UCSD-AML1 (cell line): ENCODE measurements around the gene ATP8B1.
"Not testable (repeated sequence)": the region's sequence is repeated elsewhere in the genome, so short reads cannot be mapped to it uniquely, and the experiment has no call there.

Source experiments
- DNase-seq: peaks from one replicate; lab custom pipeline; 2025; ENCODE audit not compliant: unreplicated experiment; lab: John Stamatoyannopoulos, UW

Gene ATP8B1

DNA sequence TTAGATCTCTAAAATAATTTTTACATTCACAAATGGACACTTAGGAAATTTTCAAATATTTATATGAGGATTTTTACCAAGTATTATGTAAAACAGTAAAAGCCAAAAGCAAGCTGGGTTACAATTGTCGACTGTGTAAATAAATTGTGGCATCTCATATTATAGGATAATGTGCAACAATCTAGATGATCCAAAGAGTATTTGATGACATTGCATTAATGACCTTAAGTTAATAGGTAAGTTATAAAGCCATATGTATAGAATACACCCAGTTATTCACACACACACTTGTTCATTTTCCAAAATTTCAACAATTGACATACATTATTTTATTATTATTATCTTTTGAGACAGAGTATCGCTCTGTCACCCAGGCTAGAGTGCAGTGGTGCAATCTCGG lies 69.3 kb downstream of the ATP8B1 start:
- no peak for DNase-seq

DNA sequence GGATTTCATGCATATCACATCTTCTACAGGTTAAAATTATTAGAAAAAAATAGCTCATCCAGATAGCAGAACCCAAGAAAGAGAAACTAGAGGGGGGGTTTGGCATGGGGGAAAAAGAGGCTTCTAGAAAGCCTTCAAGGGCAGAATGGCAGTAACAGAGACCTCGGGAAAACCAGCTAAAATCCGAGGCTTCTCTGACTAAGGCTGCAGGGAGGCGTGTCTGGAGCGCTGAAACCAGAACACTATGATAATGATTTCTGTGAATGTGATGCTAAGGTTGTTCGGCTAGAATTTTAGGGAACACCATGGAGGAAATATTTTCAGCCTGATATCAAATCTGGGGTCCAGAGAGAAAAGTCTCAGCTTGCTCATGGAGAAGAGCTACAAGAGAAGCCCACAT lies 73.0 kb downstream of the ATP8B1 start:
- DNase-seq, result no peak

DNA sequence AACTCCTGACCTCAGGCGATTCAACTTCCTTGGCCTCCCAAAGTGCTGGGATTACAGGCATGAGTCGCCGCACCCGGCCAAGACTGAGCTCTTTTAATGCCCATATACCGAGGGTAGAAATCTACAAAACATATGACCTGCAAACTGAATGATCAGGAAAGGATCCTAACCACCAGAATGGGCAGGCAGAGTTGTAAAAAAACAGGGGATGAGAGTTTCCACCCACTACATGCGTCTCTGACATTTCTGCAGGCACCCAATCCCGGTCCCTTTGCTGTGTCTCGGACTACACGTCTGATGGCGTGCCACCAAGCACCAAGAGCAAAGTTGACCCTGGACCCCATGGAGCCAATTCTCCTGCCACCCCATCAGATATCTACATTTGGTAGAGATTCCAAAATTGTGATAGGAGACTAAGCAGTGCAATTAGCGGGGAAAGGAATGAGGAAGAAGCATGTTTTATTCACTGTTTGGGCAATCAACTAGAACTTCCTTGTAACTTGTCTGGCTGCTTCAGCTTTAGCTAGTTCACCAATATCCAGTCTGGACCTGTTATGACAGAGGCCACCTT lies 74.1 kb downstream of the ATP8B1 start:
- no peak for DNase-seq

DNA sequence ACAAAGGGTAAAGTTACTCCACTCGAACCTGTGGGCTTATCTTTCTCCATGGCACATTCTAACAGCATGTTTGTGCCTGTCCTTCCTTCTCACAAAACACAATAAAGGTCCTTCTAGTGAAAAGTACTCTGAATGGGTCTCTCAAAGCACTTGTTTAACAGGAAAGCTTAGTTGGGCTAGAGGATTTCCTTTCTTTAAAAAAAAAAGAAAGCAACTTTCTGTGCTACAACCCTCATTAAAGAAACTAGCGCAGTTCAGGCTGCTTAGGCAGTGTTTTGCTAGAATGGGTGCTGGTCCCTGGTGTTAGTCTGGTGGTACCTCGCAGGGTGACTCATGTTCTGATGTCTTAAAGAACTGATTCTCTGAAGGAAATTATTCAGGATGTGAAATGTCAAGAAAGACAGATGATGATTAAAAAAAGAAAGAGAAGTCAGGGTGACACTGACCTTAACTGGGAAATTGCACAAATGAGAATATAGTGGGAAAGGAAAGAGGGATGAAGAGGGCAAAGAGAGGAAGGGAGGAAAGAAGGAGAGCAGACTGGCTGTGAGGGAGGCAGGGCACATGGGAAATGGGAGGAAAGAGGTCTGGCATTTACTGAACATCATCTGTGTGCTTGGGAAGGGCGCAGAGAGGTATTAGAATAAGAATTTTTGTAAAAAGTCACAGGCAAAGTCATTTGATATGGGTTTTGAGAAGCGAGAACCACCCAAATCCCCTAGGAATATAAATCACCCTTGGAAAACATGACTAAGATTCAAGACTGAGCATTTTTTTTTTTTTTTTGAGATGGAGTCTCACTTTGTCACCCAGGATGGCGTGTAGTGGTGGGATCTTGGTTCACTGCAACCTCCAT lies 74.9 kb downstream of the ATP8B1 start:
- DNase-seq, result no peak

DNA sequence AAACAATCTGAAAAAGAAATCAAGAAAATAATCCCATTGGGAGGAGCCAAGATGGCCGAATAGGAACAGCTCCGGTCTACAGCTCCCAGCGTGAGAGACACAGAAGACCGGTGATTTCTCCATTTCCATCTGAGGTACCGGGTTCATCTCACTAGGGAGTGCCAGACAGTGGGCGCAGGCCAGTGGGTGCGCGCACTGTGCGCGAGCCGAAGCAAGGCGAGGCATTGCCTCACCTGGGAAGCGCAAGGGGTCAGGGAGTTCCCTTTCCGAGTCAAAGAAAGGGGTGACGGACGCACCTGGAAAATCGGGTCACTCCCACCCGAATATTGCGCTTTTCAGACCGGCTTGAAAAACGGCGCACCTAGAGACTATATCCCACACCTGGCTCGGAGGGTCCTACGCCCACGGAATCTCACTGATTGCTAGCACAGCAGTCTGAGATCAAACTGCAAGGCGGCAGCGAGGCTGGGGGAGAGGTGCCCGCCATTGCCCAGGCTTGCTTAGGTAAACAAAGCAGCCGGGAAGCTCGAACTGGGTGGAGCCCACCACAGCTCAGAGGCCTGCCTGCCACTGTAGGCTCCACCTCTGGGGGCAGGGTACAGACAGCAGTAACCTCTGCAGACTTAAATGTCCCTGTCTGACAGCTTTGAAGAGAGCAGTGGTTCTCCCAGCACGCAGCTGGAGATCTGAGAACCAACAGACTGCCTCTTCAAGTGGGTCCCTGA lies 83.7 kb downstream of the ATP8B1 start:
- not testable (repeated sequence) for DNase-seq

DNA sequence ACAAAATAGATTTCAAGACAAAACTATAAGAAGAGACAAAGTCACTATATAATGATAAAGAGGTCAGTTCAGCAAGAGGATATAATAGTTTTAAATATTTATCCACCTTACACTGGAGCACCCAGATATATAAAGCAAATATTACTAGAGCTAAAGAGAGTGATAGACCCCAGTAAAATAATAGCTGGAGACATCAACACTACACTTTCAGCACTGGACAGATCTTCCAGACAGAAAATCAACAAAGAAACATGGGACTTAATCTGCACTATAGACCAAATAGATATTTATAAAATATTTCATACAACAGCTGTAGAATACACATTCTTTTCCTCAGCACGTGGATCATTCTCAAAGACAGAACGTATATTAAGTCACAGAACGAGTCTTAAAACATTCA lies 86.6 kb downstream of the ATP8B1 start:
- DNase-seq, result no peak

DNA sequence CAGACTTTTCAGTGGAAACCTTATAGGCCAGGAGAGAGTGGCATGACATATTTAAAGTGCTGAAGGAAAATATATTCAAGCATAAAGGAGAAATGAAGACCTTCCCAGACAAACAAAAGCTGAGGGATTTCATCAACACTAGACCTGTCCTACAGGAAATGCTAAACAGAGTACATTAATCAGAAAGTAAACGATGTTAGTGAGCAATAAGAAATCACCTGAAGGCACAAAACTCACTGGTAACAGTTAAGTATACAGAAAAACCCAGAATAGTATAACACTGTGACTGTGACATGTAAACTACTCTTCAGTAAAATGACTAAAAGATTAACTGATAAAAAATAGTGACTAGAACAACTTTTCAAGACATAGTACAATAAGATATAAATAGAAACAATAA lies 87.4 kb downstream of the ATP8B1 start:
- no peak for DNase-seq

DNA sequence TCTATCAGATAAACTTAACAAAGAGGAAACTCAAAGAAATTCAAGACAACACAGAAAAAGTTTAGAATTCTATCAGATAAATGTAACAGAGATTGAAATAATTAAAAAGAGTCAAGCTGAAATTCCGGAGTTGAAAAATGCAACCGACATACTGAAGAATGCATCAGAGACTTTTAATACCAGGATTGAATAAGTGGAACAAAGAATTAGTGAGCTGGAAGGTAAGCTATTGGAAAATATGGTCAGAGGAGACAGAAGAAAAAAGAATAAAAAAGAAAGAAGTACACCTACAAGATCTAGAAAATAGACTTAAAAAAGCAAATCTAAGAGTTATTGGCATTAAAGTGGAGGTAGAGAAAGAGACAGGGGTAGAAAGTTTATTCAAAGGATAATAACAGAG lies 88.0 kb downstream of the ATP8B1 start:
- no peak for DNase-seq

DNA sequence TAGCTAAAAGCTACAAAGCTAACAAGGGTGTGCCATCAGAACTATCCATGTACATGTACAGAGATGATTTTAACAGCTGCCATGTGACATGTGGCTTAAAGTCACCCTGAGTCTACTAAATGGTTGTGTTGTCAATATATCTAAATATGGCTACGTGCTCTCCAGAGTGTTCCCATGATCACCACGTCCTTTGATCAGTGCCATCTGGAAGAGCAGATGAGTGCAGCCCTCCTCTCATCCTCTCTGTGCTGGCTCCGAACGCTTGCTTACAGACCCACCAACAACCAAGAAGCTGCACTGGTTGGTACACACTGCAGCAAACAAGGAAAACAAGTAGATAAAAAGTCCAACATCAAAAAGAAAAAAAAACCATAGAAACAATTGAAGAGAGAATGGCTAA lies 92.9 kb downstream of the ATP8B1 start:
- DNase-seq, result no peak

DNA sequence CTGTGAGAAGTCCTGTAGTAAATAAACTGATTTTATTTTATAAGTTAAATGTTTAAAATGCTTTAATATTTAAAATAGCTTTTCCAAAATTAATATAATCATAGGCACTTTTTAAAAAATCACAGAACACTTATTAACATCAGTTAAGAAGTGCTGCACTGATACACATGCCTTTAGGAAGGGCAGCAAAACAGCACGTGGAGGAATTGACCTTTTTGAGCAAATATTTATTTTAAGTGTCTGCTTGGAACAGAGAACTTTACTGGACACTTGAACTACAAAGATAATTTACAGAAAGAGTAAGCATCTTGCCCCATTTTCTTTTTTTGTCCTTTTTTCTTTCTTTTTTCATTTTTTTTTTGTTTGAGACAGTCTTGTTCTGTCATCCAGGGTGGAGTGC lies 93.8 kb downstream of the ATP8B1 start:
- no peak for DNase-seq

DNA sequence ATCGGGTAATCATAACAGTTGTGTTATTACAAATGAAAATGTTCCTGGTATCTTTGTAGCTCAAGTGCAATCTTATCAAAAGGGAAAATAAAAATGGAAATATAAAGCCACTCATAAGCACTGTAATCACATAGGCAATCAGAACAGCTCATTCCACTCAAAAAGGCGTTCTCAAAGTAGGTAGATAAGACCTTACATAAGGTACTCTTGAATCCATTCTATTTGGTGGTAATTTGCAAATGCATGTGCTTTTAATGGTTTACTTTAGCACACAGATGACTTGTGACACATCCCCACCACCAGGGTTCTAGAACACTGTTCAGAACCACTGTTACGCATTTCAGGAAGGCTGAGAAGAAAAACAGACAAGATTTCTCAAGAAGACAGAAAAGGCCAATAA lies 94.8 kb downstream of the ATP8B1 start:
- DNase-seq, result no peak

DNA sequence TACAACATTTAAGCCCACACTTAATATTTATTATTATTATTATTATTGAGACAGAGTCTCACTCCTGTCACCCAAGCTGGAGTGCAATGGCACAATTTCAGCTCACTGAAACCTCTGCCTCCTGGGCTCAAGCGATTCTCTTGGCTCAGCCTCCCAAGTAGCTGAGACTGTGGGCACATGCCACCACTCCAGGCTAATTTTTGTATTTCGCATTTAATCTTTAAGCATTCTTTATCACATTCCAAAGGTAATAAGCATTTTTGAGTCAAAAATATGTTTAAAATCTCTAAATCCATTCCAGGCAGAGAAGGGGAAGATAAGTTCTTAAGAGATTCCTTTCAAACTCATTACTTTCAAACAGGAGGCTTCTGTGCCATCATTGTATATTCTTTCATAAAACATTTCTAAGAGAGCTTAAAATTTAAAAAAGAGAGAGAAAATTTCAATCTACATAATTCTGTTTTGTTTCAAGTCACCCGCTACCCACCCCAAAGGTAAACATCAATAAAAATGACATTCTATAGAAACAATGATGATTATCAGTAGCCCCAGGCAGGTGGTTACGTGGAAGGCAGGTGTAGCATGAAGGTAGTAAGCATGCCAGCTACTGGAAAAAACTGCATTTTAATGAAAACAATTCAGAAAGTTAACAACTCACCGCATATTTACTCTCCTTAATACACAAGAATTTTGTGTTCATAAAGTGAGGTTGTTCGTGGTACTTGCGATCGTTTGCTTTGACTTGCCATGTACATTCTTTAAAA lies 97.1 kb downstream of the ATP8B1 start:
- DNase-seq, result no peak

DNA sequence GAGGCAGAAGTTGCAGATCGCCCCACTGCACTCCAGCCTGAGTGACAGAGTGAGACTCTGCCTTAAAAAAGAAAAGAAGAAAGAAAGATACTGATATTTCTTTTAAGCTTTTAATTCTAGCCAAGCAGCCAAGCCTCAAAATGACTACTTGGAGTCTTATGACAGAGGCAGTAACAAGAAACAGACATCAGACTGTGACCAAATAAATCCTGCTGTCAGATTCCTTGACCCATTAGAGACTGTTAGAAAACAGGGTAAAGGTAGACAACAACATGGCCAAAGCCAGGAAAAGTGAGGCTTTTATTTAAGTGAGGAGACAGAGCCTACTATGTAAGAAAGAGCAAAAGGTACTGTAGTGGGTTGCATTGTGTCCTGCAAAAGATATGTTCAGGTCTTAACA lies 98.1 kb downstream of the ATP8B1 start:
- no peak for DNase-seq

DNA sequence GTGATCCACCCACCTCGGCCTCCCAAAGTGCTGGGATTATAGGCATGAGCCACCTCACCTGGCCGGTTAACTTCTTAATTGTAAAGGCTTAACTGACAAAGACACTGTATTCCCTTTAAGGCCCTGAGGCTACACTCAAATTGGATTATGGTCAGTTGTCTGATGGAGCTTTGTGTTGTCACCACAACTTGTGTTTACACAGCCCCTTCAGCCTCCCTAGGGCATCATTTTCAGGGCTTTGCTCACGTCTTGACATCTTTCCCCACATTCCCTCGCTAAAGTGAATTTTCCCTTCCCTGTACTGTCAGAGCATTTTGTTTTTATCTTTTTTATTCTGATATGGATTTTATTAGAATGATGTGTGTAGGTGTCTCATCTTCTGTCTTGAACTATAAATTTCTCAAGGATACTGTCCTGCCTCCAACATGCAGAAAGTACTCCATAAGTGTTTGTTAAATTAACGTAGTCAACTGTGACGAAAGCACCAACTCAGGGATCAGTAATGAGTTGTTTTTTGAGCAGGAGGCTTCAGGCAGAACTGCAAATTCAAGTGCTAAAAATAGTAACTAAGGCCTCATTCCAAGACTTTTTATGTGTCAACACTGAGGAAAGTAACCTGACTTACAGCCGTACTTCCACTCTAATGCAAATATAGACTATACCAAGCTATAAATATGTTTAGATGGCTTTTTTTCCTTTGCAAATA lies 104.4 kb downstream of the ATP8B1 start:
- DNase-seq, result no peak

DNA sequence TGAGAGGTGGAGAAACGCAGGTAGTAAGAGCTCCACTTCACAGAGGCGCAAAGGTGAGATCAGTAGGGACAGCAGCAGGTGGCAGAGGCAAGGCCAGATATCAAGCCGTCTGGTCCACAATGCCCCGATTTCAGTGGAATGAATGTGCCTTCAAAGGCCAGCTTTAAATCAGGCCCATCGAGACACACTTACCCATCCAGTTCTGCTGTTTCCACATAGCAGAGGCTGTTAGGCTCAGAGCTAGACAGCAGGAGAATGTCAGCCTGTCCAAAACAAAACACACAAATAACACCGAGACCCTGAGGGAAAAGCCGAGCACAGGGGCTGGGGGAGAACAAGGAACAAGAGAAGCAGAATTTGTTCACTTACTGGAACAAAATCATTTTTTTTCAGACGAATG lies 105.7 kb downstream of the ATP8B1 start:
- no peak for DNase-seq

DNA sequence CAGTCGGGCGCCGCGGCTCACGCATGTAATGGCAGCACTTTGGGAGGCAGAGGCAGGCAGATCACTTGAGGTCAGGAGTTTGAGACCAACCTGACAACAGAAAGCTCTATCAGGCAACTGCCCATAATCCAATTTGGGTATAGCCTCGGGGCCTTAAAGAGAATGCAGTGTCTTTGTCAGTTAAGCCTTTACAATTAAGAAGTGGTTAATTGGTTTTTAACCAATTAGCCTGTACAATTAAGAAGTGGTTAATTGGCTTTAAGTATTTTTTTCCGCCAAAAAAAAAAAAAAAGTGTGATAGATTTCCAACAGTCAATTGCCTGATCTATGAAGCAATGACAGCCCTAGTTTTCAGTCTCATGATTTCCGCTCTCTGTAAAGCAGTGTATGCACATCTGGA lies 106.8 kb downstream of the ATP8B1 start:
- no peak for DNase-seq

DNA sequence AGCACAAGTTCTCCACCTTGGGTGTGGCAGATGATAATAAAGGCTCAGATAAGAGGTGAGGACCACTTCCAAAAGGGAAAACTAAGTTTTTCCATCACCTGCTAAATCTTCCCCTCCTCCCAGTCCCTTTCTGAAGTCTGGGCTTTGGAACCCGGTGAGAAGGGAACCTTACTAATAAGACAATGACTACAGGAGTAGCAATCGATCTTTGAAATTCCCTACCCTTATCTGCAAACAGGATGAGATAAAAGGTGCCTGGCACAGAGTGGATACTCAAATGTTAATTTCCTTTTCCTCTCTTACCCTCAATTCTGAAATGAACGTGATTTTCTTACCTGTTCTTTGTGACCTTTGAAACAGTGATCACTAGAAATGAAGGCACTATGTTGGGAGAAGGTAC lies 111.8 kb downstream of the ATP8B1 start:
- DNase-seq, result no peak

DNA sequence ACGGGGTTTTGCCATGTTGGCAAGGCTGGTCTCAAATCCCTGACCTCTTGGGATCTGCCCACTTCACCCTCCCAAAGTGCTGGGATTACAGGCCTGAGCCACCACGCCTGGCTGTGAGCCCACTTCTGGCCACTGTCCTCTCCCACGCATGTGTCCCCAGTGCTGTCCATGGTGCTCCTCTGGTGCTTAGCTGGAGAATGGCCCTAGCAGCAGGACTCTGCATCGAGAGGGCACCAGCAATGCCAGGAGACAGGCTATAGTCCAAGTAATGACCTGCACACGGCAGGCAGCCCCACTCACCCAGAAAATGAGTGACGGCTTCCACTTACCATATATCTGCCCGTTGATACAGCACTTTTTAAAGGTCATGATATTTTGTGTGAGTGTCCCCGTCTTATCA lies 115.1 kb downstream of the ATP8B1 start:
- DNase-seq, result no peak

DNA sequence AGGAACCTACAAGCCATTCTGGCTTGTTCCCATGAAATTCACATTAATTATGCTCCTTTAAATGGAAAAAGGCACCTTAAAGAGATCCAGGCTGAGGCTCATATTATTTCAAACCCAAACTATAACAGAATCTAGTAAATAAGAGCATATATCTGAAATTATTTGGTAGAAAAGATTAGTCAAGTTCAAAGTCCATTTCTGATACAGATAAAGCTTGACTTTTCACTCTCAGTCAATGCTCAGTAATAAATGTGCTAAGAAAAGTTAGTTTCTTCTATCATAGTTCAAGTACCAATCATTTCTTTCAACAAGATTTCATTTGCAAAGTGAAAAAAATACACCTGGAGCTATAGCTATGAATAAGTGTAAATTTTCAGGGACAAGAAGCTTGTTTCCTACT lies 119.6 kb downstream of the ATP8B1 start:
- no peak for DNase-seq

DNA sequence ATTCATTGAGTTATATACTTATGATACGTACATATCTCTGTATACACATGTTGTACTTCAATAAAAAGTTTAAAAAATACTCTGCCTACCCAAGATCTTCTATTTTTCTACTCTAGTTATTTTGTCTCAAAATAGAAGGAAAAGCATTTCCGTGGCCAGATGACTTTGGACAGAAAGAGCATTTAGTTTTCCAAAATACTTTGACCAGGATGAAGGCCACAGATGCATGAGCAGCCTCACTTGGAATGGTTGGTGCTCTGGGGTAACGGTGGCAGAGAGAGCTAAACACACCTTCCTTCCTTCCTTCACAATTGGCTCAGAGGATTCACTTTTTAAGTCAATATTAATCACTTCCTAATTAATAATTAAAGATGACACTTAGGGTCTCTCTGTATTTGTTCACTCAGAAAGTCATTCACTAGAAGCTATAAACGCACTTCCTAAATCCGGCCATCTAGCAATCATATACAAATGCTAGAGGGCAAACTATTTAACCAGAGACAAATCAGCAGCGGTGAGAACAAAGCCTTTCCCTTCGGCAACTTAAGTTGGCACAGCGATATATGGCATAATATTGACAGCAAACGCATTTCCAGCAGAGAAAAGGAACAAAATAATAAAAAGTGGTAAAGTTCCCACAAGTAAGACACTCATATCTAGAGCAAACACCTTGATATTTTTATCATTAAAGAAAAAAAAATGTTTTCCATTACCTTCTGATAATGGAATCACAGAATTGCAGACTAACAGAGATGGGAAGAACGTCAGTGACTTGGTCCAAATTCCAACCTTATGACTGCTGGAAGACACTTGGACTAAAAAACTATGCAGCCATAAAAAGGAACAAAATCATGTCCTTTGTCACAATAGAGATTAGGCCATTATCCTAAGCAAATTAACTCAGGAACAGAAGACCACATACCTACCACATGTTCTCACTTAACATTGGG lies 125.6 kb downstream of the ATP8B1 start:
- no peak for DNase-seq
